Lung (tissue), 12 donors: ENCODE data around the gene POLR3E. TPM values are rescaled to one million over a fixed set of nuclear protein-coding genes. Genes with fewer than 3 reads are reported as not detected.

Experiments used
- ATAC-seq: fragments of 200-7000 bp; cut with Tn5 transposase; one replicate; pipeline ENCODE4 v1.9.1; 2020; ENCODE audit warnings: moderate number of reproducible peaks; ENCODE audit not compliant: insufficient read depth, low FRiP score
- DNase-seq, 3 donors: peaks; one replicate each; pipeline ENCODE4 v3.0.0-alpha.2; 2013 to 2017
- H3K27ac ChIP-seq, 2 donors: one replicate each; pipeline ENCODE4 v1.5.1; 2013; ENCODE audit warnings: mild to moderate bottlenecking in 2 of 2, moderate library complexity in 2 of 2, control low read depth in 1 of 2, inconsistent platforms in 1 of 2, low read depth in 1 of 2, low read length in 1 of 2
- H3K27me3 ChIP-seq, 3 donors: one replicate each; pipeline ENCODE4 v1.5.1; 2013; ENCODE audit warnings: low read length in 2 of 3; ENCODE audit not compliant: control insufficient read depth in 3 of 3, insufficient read depth in 3 of 3
- H3K36me3 ChIP-seq, 4 donors: one replicate each; pipeline ENCODE4 v1.5.1; 2013; ENCODE audit warnings: low read length in 4 of 4, mild to moderate bottlenecking in 1 of 4, moderate library complexity in 1 of 4; ENCODE audit not compliant: control insufficient read depth in 4 of 4, insufficient read depth in 4 of 4
- H3K4me1 ChIP-seq, 5 donors: one replicate each; pipeline ENCODE4 v1.5.1; 2013; ENCODE audit warnings: low read length in 5 of 5, mild to moderate bottlenecking in 2 of 5, moderate library complexity in 1 of 5; ENCODE audit not compliant: control insufficient read depth in 5 of 5, insufficient read depth in 5 of 5
- H3K4me3 ChIP-seq: one replicate; pipeline ENCODE4 v1.5.1; 2013; ENCODE audit warnings: mild to moderate bottlenecking, control low read depth, moderate library complexity
- H3K9ac ChIP-seq, 2 donors: one replicate each; pipeline ENCODE4 v1.5.1; 2013; ENCODE audit warnings: low read length in 2 of 2, control low read depth in 1 of 2; ENCODE audit not compliant: insufficient read depth in 1 of 2
- H3K9me3 ChIP-seq, 4 donors: one replicate each; pipeline ENCODE4 v1.5.1; 2013; ENCODE audit warnings: low read length in 3 of 4, mild to moderate bottlenecking in 1 of 4, moderate library complexity in 1 of 4; ENCODE audit not compliant: control insufficient read depth in 4 of 4, insufficient read depth in 3 of 4
- CTCF ChIP-seq: IDR thresholded peaks from 2 replicates; pipeline ENCODE4 v1.5.1; 2012; ENCODE audit warnings: mild to moderate bottlenecking; ENCODE audit errors: control extremely low read depth, extremely low read depth
- whole genome bisulfite sequencing, 2 donors: extraction: QIAGEN DNeasy Blood & Tissue Kit; methylation state at CpG; one replicate each; pipeline ENCODE4 v1.1.7; 2013; 5-methylcytosine and 5-hydroxymethylcytosine counted together
- polyA plus RNA-seq, 2 donors: library from polyadenylated mRNA; stranded (reverse); fragments of 200-250 nt; gene quantifications; one replicate each; pipeline ENCODE4 v1.2.1, GENCODE V29; 2013
- total RNA-seq, 2 donors: library from RNA; depleted of rRNA in 1 of 2; stranded (reverse); fragments of >200 nt in 1 of 2; gene quantifications; one replicate each; pipeline ENCODE4 v1.2.1, GENCODE V29; 2014 to 2021
- donor health status: control.
- donor health status: control.
- donor health status: Bipolar disorder and iron deficiency.
- donor health status: healthy.
- donor health status: DM: yes; HTN: yes; CAD: no.

Gene POLR3E
- total and polyA plus RNA-seq, 4 donors, result 23.2 to 44.3 (median 34.0) TPM

- no peak for DNase-seq
- H3K27ac ChIP-seq, result no peak overlapping the region
Observed at GRCh38 chr16:22352723-22353122, 55.5 kb downstream of the POLR3E start.

GRCh38 chr16:22353191-22353919 lies 56.1 kb downstream of the POLR3E start:
- DNase-seq (no peak), ATAC-seq (peak; percentile 14)
- 34 to 41% methylated on average over 3 of the region's 3 CpGs for WGBS, 2 donors
- no peak for TF ChIP-seq CTCF
- peaks cover 0 to 6% (median 0%) of the 10 kb centered on the region in 5 donors for H3K4me1 ChIP-seq
- H3K9me3 ChIP-seq, result no peaks in the 10 kb centered on the region
- H3K9ac ChIP-seq, result no peak overlapping the region
- H3K27me3 ChIP-seq, result no peaks in the 10 kb centered on the region
- H3K36me3 ChIP-seq, result peaks cover 4 to 19% (median 15%) of the 10 kb centered on the region in 4 donors
- H3K27ac ChIP-seq, result no peak overlapping the region
- H3K4me3 ChIP-seq, result no peak overlapping the region

More at GRCh38 chr16:22352723-22353122, 55.5 kb downstream of the POLR3E start:
- Histone ChIP-seq H3K4me1 (peaks cover 0 to 6% (median 0%) of the 10 kb centered on the region in 5 donors), H3K4me3 (no peak overlapping the region), H3K36me3 (peaks cover 4 to 19% (median 17%) of the 10 kb centered on the region in 4 donors), H3K27me3 (no peaks in the 10 kb centered on the region), H3K9ac (no peak overlapping the region), H3K9me3 (no peaks in the 10 kb centered on the region)
- 88 to 92% methylated on average over 5 of the region's 5 CpGs for WGBS, 2 donors
- ATAC-seq, result no peak
- TF ChIP-seq CTCF, result no peak

- peaks cover 4 to 15% (median 10%) of the 10 kb centered on the region in 4 donors for H3K36me3 ChIP-seq
- no peak for DNase-seq
- ATAC-seq, result no peak
- peaks cover 0 to 6% (median 0%) of the 10 kb centered on the region in 5 donors for H3K4me1 ChIP-seq
- H3K9ac ChIP-seq, result no peak overlapping the region
- H3K27me3 ChIP-seq, result no peaks in the 10 kb centered on the region
- TF ChIP-seq CTCF, result no peak
- H3K9me3 ChIP-seq, result no peaks in the 10 kb centered on the region
- H3K27ac ChIP-seq, result no peak overlapping the region
- no peak overlapping the region for H3K4me3 ChIP-seq
- WGBS, 2 donors, result 59 to 66% methylated on average over 5 of the region's 5 CpGs
Observed at GRCh38 chr16:22353933-22354541, 56.8 kb downstream of the POLR3E start.
